ENCODE results near the gene RIF1.
"Not testable (repeated sequence)": the region's sequence is repeated elsewhere in the genome, so short reads cannot be mapped to it uniquely, and the experiment has no call there.

RIF1 gene

GRCh38 chr2:151409601-151410484 lies at the start of gene RIF1:
Gene RIF1, plus strand, starts transcription at chr2:151409902. Its CDS starts 522 bp downstream, at chr2:151410424.
- DNase-seq (ENCODE audit: low read depth in 2 of 2), result peak; percentile 74 to 77

GRCh38 chr2:151361674-151362370 lies 47.9 kb upstream of the RIF1 start:
- DNase-seq (ENCODE audit: low read depth in 2 of 2), result no peak

GRCh38 chr2:151363709-151364108 lies 46.0 kb upstream of the RIF1 start:
- DNase-seq (ENCODE audit: low read depth in 2 of 2), result no peak

DNA sequence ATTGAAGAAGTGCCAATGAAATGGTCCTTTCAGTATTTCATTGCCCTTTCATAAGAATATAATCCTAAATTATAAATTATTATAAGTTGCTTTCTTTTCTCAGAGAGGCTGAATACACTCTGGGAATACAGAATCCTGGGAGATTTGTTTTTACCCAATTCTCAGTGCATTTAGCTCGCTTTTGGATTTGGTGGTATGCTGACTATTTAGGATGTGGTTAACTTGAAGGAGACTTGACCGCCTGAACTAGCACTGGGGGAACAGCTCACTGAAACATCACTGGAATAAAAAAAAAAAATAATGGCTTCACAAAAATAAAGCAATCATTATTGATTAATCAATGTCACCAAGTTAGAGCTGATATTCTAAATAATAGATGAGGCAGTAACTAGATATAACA lies 42.1 kb upstream of the RIF1 start:
- no peak for DNase-seq (ENCODE audit: low read depth in 2 of 2)

- DNase-seq (ENCODE audit: low read depth in 2 of 2), result no peak
Observed at GRCh38 chr2:151374436-151374835, 35.3 kb upstream of the RIF1 start.

- no peak for DNase-seq (ENCODE audit: low read depth in 2 of 2)
Observed at GRCh38 chr2:151379169-151379568, 30.5 kb upstream of the RIF1 start.

- no peak for DNase-seq (ENCODE audit: low read depth in 2 of 2)
Observed at GRCh38 chr2:151380580-151381235, 29.0 kb upstream of the RIF1 start.

DNA sequence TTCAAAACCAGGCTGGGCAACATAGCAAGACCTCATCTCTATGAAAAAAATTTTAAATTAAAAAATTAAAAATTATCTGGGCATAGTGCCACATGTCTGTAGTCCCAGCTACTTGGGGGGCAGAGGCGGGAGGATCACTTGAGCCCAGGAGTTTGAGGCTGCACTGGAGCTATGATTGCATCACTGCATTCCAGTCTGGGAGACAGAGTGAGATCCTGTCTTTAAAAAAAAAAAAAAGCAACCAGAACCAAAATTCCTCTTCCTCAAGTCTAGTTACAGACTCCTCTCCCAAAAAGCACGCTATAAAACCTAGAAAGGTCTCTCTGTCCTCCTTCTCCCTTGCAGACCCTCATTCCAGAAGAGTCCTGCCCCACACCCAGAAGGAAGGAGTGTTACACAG lies 28.4 kb upstream of the RIF1 start:
- DNase-seq (ENCODE audit: low read depth in 2 of 2), result no peak

DNA sequence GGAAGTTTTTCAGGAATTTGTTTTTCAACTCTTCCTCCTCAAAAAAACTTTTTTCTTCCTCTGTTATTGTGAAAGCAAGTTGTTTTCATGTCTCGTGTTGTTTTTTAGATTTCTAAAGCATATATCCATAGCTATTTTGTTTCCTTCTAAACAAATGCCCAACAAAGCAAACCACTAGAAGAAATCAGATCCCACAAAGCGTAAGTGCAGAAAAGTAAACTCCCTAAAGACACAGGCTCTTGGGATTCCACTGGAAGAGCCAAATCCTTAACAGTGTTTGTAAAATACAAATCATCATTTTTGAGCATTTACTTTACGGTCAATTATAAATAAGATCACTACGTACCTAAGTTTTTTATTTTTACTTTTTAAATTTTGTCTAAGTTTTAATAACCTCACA lies 21.7 kb upstream of the RIF1 start:
- no peak for DNase-seq (ENCODE audit: low read depth in 2 of 2)

DNA sequence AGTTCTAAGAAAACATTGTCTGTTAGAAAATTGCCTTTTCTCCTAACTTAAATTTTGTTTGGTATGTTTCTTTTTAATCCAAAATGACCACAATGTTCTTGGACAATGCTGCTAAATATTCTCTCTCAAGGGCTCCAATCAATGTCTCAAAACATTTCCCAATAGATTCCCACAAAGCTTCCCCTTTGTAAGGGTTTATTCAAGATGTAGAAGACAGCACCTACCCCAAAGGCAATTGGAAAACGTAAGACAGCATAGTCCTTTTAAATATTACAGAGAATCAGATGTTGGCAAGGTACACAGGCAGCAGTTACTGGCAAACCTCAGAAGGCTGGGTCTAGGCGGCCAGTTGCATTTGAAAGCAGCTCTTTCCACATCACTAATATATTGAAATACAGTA lies 18.3 kb upstream of the RIF1 start:
- no peak for DNase-seq (ENCODE audit: low read depth in 2 of 2)

- no peak for DNase-seq (ENCODE audit: low read depth in 2 of 2)
Observed at GRCh38 chr2:151394509-151394908, 15.2 kb upstream of the RIF1 start.

DNA sequence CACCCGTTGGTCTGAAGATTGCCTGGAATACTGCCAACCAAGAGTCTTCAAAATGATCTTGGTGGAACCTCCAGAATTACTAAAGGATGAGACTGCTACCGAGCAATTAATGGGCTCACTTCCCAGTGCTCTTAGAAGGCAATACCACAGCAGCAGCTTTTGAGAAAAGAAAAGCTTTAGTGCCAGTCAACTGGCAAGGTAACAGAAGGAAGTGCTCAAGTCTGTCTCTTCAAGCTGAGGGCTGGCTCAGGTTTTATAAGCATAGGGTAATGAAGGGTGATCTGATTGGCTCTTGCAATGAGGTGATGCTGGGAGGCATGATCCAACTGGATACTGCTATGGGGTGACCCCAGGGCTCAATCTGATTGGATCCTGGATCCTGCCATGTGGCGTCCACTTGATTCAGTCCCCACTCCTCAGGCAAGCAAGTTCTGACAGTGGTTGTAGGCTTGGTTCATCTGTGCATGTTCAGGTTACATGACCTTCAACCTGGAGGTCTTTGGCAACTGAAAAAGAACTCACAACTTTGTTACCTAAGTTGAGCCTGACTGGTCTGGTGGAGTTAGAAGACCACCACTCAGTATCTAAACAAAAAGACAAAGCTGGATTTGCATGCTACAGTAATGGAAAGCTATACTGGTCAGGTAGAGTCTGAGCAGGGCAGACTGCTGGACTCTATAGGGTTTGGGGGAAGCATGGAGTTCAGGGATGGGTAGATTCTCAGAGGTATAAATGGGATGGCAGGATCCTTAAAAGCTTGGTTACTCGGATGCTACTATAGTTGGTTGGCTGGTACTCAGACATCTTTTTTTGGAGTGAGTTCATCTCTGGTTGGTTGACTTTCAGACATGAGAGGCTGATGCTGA lies 14.0 kb upstream of the RIF1 start:
- no peak for DNase-seq (ENCODE audit: low read depth in 2 of 2)

DNA sequence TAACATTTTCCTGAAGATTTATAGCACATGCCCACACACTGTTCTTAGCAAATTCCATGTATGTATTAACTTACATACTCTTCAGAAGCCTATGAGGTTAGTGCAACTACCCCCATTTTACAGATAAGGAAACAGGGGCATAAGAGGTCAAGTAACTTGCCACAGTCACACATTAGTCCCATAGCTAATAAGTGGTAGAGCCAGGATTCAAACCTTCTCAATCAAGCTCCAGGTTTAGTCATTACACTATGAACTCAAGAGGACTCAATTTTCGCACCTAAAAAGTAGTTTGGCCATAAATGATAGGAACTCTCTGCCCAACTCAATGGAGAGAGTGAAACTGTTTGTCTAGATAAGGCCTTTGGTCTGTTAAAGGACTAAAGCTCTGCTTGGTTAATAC lies 9.7 kb upstream of the RIF1 start:
- DNase-seq (ENCODE audit: low read depth in 2 of 2), result no peak

- no peak for DNase-seq (ENCODE audit: low read depth in 2 of 2)
Observed at GRCh38 chr2:151401149-151401548, 8.6 kb upstream of the RIF1 start.

GRCh38 chr2:151403914-151404313 lies 5.8 kb upstream of the RIF1 start:
- no peak for DNase-seq (ENCODE audit: low read depth in 2 of 2)

- DNase-seq (ENCODE audit: low read depth in 2 of 2), result no peak
Observed at GRCh38 chr2:151405376-151405775, 4.3 kb upstream of the RIF1 start.

DNA sequence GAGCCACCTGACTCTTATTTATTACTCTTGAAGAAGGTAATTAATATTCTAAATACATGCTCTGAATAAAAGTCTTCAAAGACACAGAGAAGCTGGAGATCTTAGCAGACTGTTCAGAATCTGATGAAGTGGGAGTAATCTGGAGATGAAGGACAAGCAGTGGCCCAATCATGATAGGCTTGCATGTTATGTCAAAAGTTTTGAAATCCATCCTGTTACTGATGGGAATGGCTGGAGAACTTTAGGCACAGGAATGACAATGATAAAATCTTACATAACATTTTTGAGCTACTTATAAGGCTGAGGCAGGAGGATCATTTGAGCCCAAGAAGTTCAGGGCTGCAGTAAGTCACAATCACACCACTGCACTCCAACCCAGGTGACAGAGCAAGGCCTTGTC lies 2.4 kb upstream of the RIF1 start:
- no peak for DNase-seq (ENCODE audit: low read depth in 2 of 2)

- DNase-seq (ENCODE audit: low read depth in 2 of 2), result no peak
Observed at GRCh38 chr2:151408788-151409600, 708 bp upstream of the RIF1 start.

- peak; percentile 17 to 25 for DNase-seq (ENCODE audit: low read depth in 2 of 2)
Observed at GRCh38 chr2:151410485-151410834, 758 bp downstream of the RIF1 start.

DNA sequence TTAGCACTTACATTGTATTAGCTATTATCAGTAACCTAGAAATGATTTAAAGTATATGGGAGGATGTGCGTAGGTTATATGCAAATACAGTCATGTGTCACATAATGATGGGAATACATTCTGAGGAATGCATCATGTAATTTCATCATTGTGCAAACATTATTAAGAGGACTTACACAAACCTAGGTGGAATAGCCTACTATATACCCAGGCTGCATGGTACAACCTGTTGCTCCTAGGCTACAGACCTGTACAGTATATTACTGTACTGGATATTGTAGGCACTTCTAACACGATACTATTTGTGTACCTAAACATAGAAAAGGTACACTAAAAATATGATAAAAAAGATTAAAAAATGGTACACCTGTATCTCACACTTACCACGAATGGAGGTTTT lies 7.9 kb downstream of the RIF1 start:
- DNase-seq (ENCODE audit: low read depth in 2 of 2), result no peak

- not testable (repeated sequence) for DNase-seq (ENCODE audit: low read depth in 2 of 2)
Observed at GRCh38 chr2:151421681-151422080, 12.0 kb downstream of the RIF1 start.
